Neural cell (in vitro differentiated cells): Measurements from ENCODE around the gene MAD1L1. TPM values are rescaled to one million over a fixed set of nuclear protein-coding genes. Genes with fewer than 3 reads are reported as not detected.
A peak's percentile ranks its signal among the peaks of the same experiment; 100 is the strongest.

Experiments
- H2AFZ ChIP-seq: fragments of 200-600, 300-800 bp; sonication (generic), shearing (Covaris generic); 2 replicates; pipeline ENCODE4 v1.6.0; 2014; ENCODE audit warnings: low read depth, mild to moderate bottlenecking, antibody characterized with exemption, low read length, moderate library complexity
- H3F3A ChIP-seq: fragments of 200-600 bp; shearing (Covaris generic); 2 replicates; pipeline ENCODE4 v1.6.1; 2016; ENCODE audit warnings: mild to moderate bottlenecking, moderate library complexity, mixed read lengths, antibody characterized with exemption, low read length; ENCODE audit not compliant: insufficient read depth, poor library complexity, severe bottlenecking
- H3K27ac ChIP-seq: fragments of 200-600, 300-800 bp; sonication (generic), shearing (Covaris generic); 2 replicates; pipeline ENCODE4 v1.5.1; 2014; ENCODE audit warnings: mild to moderate bottlenecking, low read length, moderate library complexity
- H3K27me3 ChIP-seq: fragments of 300-800, 200-600 bp; sonication (generic), shearing (Covaris generic); 2 replicates; pipeline ENCODE4 v1.6.0; 2014; ENCODE audit warnings: mild to moderate bottlenecking, low read depth, low read length, moderate library complexity; ENCODE audit not compliant: insufficient read depth
- H3K36me3 ChIP-seq: fragments of 300-800, 200-600 bp; sonication (generic), shearing (Covaris generic); 2 replicates; pipeline ENCODE4 v1.5.1; 2014; ENCODE audit warnings: mild to moderate bottlenecking, antibody characterized with exemption, low read length, moderate library complexity; ENCODE audit not compliant: insufficient read depth
- H3K4me2 ChIP-seq: fragments of 300-800, 200-600 bp; sonication (generic), shearing (Covaris generic); 2 replicates; pipeline ENCODE4 v1.6.0; 2014; ENCODE audit warnings: mild to moderate bottlenecking, low read length
- H3K4me3 ChIP-seq: fragments of 300-800, 200-600 bp; sonication (generic), shearing (Covaris generic); 2 replicates; pipeline ENCODE4 v1.5.1; 2014; ENCODE audit warnings: mild to moderate bottlenecking, low read length, moderate library complexity
- H3K79me2 ChIP-seq: fragments of 200-600 bp; shearing (Covaris generic); replicated peaks from 2 replicates; pipeline ENCODE4 v1.6.0; 2014; ENCODE audit warnings: mild to moderate bottlenecking, low read length, moderate library complexity; ENCODE audit not compliant: insufficient read depth
- H3K9ac ChIP-seq: fragments of 300-800, 200-600 bp; sonication (generic), shearing (Covaris generic); 2 replicates; pipeline ENCODE4 v1.6.1; 2016; ENCODE audit warnings: mild to moderate bottlenecking, low read length, mixed read lengths
- H3K9me2 ChIP-seq: fragments of 200-600 bp; shearing (Covaris generic); 2 replicates; pipeline ENCODE4 v1.6.1; 2016; ENCODE audit warnings: mild to moderate bottlenecking, low read length, mixed read lengths; ENCODE audit not compliant: insufficient read depth
- H3K9me3 ChIP-seq: fragments of 200-600, 300-800 bp; sonication (generic), shearing (Covaris generic); 2 replicates; pipeline ENCODE4 v1.6.1; 2016; ENCODE audit warnings: mild to moderate bottlenecking, mixed run types, low read length, moderate library complexity, mixed read lengths
- H4K20me1 ChIP-seq: fragments of 200-600 bp; shearing (Covaris generic); 2 replicates; pipeline ENCODE4 v1.6.1; 2016; ENCODE audit warnings: mild to moderate bottlenecking, mixed run types; ENCODE audit not compliant: insufficient read depth
- EP300 ChIP-seq: fragments of 450-650 bp; conservative IDR thresholded peaks from 2 replicates; pipeline ENCODE4 v1.6.1; 2014; ENCODE audit warnings: antibody characterized with exemption, mild to moderate bottlenecking, moderate library complexity; ENCODE audit not compliant: poor library complexity, severe bottlenecking
- EZH2 ChIP-seq: fragments of 200-600, 300-800 bp; shearing (Covaris generic), sonication (generic); IDR thresholded peaks from 2 replicates; pipeline ENCODE4 v1.6.1; 2014; ENCODE audit warnings: antibody characterized with exemption, low read length, borderline replicate concordance, mild to moderate bottlenecking; ENCODE audit not compliant: insufficient read depth, poor library complexity, severe bottlenecking
- MXI1 ChIP-seq: fragments of 450-650 bp; conservative IDR thresholded peaks from 2 replicates; pipeline ENCODE4 v1.6.1; 2014; ENCODE audit warnings: antibody characterized with exemption, mild to moderate bottlenecking; ENCODE audit not compliant: poor library complexity, severe bottlenecking
- POLR2AphosphoS5 ChIP-seq: IDR thresholded peaks from 2 replicates; pipeline ENCODE4 v1.6.1; 2012
- RAD21 ChIP-seq: fragments of 450-650 bp; conservative IDR thresholded peaks from 2 replicates; pipeline ENCODE4 v1.6.1; 2014; ENCODE audit warnings: antibody characterized with exemption, mild to moderate bottlenecking, moderate library complexity
- REST ChIP-seq: IDR thresholded peaks from 2 replicates; pipeline ENCODE4 v1.6.1; 2012; ENCODE audit warnings: borderline replicate concordance
- SMC3 ChIP-seq: fragments of 450-650 bp; conservative IDR thresholded peaks from 2 replicates; pipeline ENCODE4 v1.6.1; 2014; ENCODE audit warnings: antibody characterized with exemption, mild to moderate bottlenecking, moderate library complexity; ENCODE audit not compliant: poor library complexity
- TAF1 ChIP-seq: IDR thresholded peaks from 2 replicates; pipeline ENCODE4 v1.6.1; 2012; ENCODE audit warnings: low read depth
- polyA plus RNA-seq: library from polyadenylated mRNA; depleted of rRNA; stranded (reverse); fragments of >200 nt; gene quantifications from 2 replicates; pipeline ENCODE4 v1.2.3, GENCODE V29; 2014
- TF ChIP-seq, protein P1 (sequence below): fragments of 450-650 bp; IDR thresholded peaks from 2 replicates; pipeline ENCODE4 v1.5.1; 2014; ENCODE audit warnings: antibody characterized with exemption, mild to moderate bottlenecking, moderate library complexity; ENCODE audit not compliant: poor library complexity, severe bottlenecking

The MAD1L1 gene
- polyA plus RNA-seq, 1 donor from 2014 or later, result 31.4 TPM

DNA sequence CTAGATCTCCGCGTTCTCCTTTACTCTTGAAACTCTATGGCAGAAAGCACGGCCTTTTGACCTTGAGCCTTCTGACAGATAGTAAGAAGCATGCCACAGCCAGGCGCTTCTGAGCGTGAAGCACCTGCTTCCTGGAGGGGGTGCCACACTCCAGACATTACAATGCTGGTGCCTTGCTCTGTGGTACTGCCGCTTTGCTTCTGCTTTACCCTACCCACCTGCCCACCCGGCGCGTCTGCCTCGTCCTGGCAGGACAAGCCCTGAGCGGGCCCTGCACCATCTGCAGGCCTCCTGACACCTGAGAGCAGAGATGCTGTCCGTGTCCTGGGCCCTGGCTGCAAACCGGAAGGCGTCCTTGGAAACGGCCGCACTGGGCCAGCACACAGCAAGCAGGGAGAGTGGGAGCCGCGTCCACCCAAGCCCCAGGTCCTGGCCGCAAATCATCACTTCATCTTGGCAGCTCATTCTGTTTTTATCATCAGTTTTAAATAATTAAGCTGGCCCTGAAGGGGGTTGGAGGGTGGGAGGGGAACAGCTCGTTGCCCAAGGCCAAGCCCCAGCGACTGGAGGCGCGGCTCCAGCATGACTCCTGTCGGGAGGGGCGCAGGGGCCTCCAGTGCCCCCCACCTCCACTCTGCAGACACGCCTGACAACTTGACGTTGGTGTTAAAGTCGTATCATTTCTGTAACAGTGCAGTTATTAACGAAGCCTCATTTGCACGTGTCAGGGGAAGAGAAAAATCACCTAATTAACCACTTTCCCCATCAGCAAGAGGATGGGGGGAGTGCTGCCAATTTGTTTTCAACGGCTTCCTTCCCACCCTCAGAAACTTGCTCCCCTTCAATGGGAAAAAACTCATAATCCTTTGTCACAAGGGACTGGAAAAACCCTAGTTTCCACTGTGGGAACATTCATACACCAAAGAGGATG, 132.2 kb downstream of the MAD1L1 start:
- H3K9me3 ChIP-seq, result no peaks in the 10 kb centered on the region
- no peak overlapping the region for H3K9ac ChIP-seq
- no peaks in the 10 kb centered on the region for H3K36me3 ChIP-seq
- H3F3A ChIP-seq, result no peaks in the 10 kb centered on the region
- no peak overlapping the region for H3K27ac ChIP-seq
- no peaks in the 10 kb centered on the region for H4K20me1 ChIP-seq
- no peaks in the 10 kb centered on the region for H3K79me2 ChIP-seq
- no peak overlapping the region for H3K4me2 ChIP-seq
- H2AFZ ChIP-seq, result no peak overlapping the region
- H3K27me3 ChIP-seq, result no peaks in the 10 kb centered on the region
- H3K9me2 ChIP-seq, result no peaks in the 10 kb centered on the region
- no peak overlapping the region for H3K4me3 ChIP-seq
- TF ChIP-seq EP300, result no peak
- TF ChIP-seq, protein P1, sequence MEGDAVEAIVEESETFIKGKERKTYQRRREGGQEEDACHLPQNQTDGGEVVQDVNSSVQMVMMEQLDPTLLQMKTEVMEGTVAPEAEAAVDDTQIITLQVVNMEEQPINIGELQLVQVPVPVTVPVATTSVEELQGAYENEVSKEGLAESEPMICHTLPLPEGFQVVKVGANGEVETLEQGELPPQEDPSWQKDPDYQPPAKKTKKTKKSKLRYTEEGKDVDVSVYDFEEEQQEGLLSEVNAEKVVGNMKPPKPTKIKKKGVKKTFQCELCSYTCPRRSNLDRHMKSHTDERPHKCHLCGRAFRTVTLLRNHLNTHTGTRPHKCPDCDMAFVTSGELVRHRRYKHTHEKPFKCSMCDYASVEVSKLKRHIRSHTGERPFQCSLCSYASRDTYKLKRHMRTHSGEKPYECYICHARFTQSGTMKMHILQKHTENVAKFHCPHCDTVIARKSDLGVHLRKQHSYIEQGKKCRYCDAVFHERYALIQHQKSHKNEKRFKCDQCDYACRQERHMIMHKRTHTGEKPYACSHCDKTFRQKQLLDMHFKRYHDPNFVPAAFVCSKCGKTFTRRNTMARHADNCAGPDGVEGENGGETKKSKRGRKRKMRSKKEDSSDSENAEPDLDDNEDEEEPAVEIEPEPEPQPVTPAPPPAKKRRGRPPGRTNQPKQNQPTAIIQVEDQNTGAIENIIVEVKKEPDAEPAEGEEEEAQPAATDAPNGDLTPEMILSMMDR, result peak; percentile 24
- no peak for TF ChIP-seq EZH2

- Histone ChIP-seq H3K27ac (peak overlapping the region; percentile 56), H3K79me2 (no peaks in the 10 kb centered on the region), H3K9ac (peak overlapping the region; percentile 20), H3K4me3 (peak overlapping the region; percentile 28), H3K4me2 (no peak overlapping the region), H3K9me2 (no peaks in the 10 kb centered on the region), H4K20me1 (no peaks in the 10 kb centered on the region), H3K9me3 (no peaks in the 10 kb centered on the region), H3F3A (no peaks in the 10 kb centered on the region), H2AFZ (no peak overlapping the region), H3K36me3 (no peaks in the 10 kb centered on the region), H3K27me3 (no peaks in the 10 kb centered on the region)
- TF ChIP-seq POLR2AphosphoS5 (no peak), TAF1 (no peak), EP300 (no peak), SMC3 (no peak), EZH2 (no peak), RAD21 (no peak), MXI1 (no peak), REST (no peak)
- TF ChIP-seq, protein P1, result no peak
Observed at GRCh38 chr7:2099048-2099957, 133.4 kb downstream of the MAD1L1 start.
